ENCODE measurements around the gene OTUD7B. TPM values are rescaled to one million over a fixed set of nuclear protein-coding genes. Genes with fewer than 3 reads are reported as not detected.

The OTUD7B gene
- total and polyA plus RNA-seq, 7 experiments from 2014 or later: 0.52 to 12.8 (median 6.2) TPM

GRCh38 chr1:150001415-150001814, 9.1 kb downstream of the OTUD7B start:
- Histone ChIP-seq H3K9me3 (ENCODE audit: control insufficient read depth in 2 of 3, low read length in 3 of 3) (no peaks in the 10 kb centered on the region), H3K36me3 (ENCODE audit: control insufficient read depth in 2 of 3, insufficient read depth in 3 of 3, low read length in 3 of 3) (no peaks in the 10 kb centered on the region), H3K4me3 (ENCODE audit: low read length) (no peak overlapping the region), H3K4me1 (ENCODE audit: control insufficient read depth in 2 of 2, insufficient read depth in 2 of 2, low read length in 2 of 2) (peaks cover 0 to 4% of the 10 kb centered on the region in 2 donors), H3K27ac (ENCODE audit: low read depth, low read length) (no peak overlapping the region), H3K27me3 (ENCODE audit: control insufficient read depth in 2 of 2, insufficient read depth in 2 of 2, low read length in 2 of 2) (no peaks in the 10 kb centered on the region)
- Mint-ChIP-seq H3K9me3 (no peaks in the 10 kb centered on the region), H3K27ac (no peak overlapping the region), H3K4me3 (no peak overlapping the region), H3K36me3 (peaks cover 0 to 40% (median 9%) of the 10 kb centered on the region in 5 donors), H3K4me1 (peaks cover 12 to 32% (median 17%) of the 10 kb centered on the region in 7 donors), H3K27me3 (peaks cover 0 to 12% (median 0%) of the 10 kb centered on the region in 5 donors)
- no peak for DNase-seq
- POLR2A ChIA-PET: interaction anchor here (1.0 to 1.6 kb wide), 2 partner anchors 10 to 14 kb away, joined by 3 to 4 read pairs; no protein-coding TSS in a partner anchor
- CTCF ChIA-PET: no interaction called here
- intact Hi-C loops (cut with micrococcal nuclease): no loop called here
- ATAC-seq: no peak

- H3K36me3 Mint-ChIP-seq: peaks cover 0 to 21% (median 4%) of the 10 kb centered on the region in 5 donors
- ATAC-seq (peak; percentile 81), DNase-seq (no peak)
- peak overlapping the region in 1 of 10 donors; percentile 26 for H3K4me3 Mint-ChIP-seq
- no peaks in the 10 kb centered on the region for H3K9me3 ChIP-seq (ENCODE audit: control insufficient read depth in 2 of 3, low read length in 3 of 3)
- H3K27me3 ChIP-seq (ENCODE audit: control insufficient read depth in 2 of 2, insufficient read depth in 2 of 2, low read length in 2 of 2): no peaks in the 10 kb centered on the region
- H3K27me3 Mint-ChIP-seq: no peaks in the 10 kb centered on the region
- POLR2A ChIA-PET: interaction anchor here (0.6 kb wide), 1 partner anchor 52 kb away, joined by 3 read pairs; no protein-coding TSS in a partner anchor
- peaks cover 0 to 4% of the 10 kb centered on the region in 2 donors for H3K4me1 ChIP-seq (ENCODE audit: control insufficient read depth in 2 of 2, insufficient read depth in 2 of 2, low read length in 2 of 2)
- CTCF ChIA-PET: no interaction called here
- intact Hi-C loops (cut with micrococcal nuclease): no loop called here
- H3K36me3 ChIP-seq (ENCODE audit: control insufficient read depth in 2 of 3, insufficient read depth in 3 of 3, low read length in 3 of 3): no peaks in the 10 kb centered on the region
- peaks cover 12 to 33% (median 18%) of the 10 kb centered on the region in 7 donors for H3K4me1 Mint-ChIP-seq
- H3K27ac Mint-ChIP-seq: no peak overlapping the region
- no peak overlapping the region for H3K27ac ChIP-seq (ENCODE audit: low read depth, low read length)
- no peak overlapping the region for H3K4me3 ChIP-seq (ENCODE audit: low read length)
- no peaks in the 10 kb centered on the region for H3K9me3 Mint-ChIP-seq
Measured at GRCh38 chr1:149997585-149998262, 12.8 kb downstream of the OTUD7B start.

GRCh38 chr1:149995927-149996326, 14.6 kb downstream of the OTUD7B start:
- no peaks in the 10 kb centered on the region for H3K27me3 Mint-ChIP-seq
- Histone ChIP-seq H3K27ac (ENCODE audit: low read depth, low read length) (no peak overlapping the region), H3K9me3 (ENCODE audit: control insufficient read depth in 2 of 3, low read length in 3 of 3) (no peaks in the 10 kb centered on the region), H3K36me3 (ENCODE audit: control insufficient read depth in 2 of 3, insufficient read depth in 3 of 3, low read length in 3 of 3) (no peaks in the 10 kb centered on the region), H3K4me1 (ENCODE audit: control insufficient read depth in 2 of 2, insufficient read depth in 2 of 2, low read length in 2 of 2) (peaks cover 0 to 4% of the 10 kb centered on the region in 2 donors), H3K4me3 (ENCODE audit: low read length) (no peak overlapping the region), H3K27me3 (ENCODE audit: control insufficient read depth in 2 of 2, insufficient read depth in 2 of 2, low read length in 2 of 2) (no peaks in the 10 kb centered on the region)
- ATAC-seq: no peak
- intact Hi-C loops (cut with micrococcal nuclease): no loop called here
- H3K9me3 Mint-ChIP-seq: no peaks in the 10 kb centered on the region
- ChIA-PET CTCF (no interaction called here), POLR2A (interaction anchor here (0.7 kb wide), 1 partner anchor 12 kb away, joined by 3 read pairs; no protein-coding TSS in a partner anchor)
- peaks cover 0 to 15% (median 4%) of the 10 kb centered on the region in 5 donors for H3K36me3 Mint-ChIP-seq
- peaks cover 11 to 24% (median 18%) of the 10 kb centered on the region in 7 donors for H3K4me1 Mint-ChIP-seq
- peak overlapping the region in 1 of 10 donors; percentile 26 for H3K4me3 Mint-ChIP-seq
- H3K27ac Mint-ChIP-seq: no peak overlapping the region
- DNase-seq: no peak

GRCh38 chr1:149993764-149994163, 16.8 kb downstream of the OTUD7B start:
- Histone ChIP-seq H3K27ac (ENCODE audit: low read depth, low read length) (no peak overlapping the region), H3K9me3 (ENCODE audit: control insufficient read depth in 2 of 3, low read length in 3 of 3) (no peaks in the 10 kb centered on the region), H3K27me3 (ENCODE audit: control insufficient read depth in 2 of 2, insufficient read depth in 2 of 2, low read length in 2 of 2) (no peaks in the 10 kb centered on the region), H3K4me3 (ENCODE audit: low read length) (no peak overlapping the region), H3K4me1 (ENCODE audit: control insufficient read depth in 2 of 2, insufficient read depth in 2 of 2, low read length in 2 of 2) (peaks cover 0 to 4% of the 10 kb centered on the region in 2 donors), H3K36me3 (ENCODE audit: control insufficient read depth in 2 of 3, insufficient read depth in 3 of 3, low read length in 3 of 3) (no peaks in the 10 kb centered on the region)
- peaks cover 11 to 26% (median 18%) of the 10 kb centered on the region in 7 donors for H3K4me1 Mint-ChIP-seq
- ATAC-seq (no peak), DNase-seq (no peak)
- ChIA-PET CTCF (no interaction called here), POLR2A (no interaction called here)
- intact Hi-C loops (cut with micrococcal nuclease): no loop called here
- no peaks in the 10 kb centered on the region for H3K27me3 Mint-ChIP-seq
- no peaks in the 10 kb centered on the region for H3K9me3 Mint-ChIP-seq
- H3K4me3 Mint-ChIP-seq: no peak overlapping the region
- H3K36me3 Mint-ChIP-seq: peaks cover 0 to 8% (median 4%) of the 10 kb centered on the region in 5 donors
- H3K27ac Mint-ChIP-seq: no peak overlapping the region

GRCh38 chr1:149993181-149993580, 17.3 kb downstream of the OTUD7B start:
- Histone ChIP-seq H3K36me3 (ENCODE audit: control insufficient read depth in 2 of 3, insufficient read depth in 3 of 3, low read length in 3 of 3) (no peaks in the 10 kb centered on the region), H3K9me3 (ENCODE audit: control insufficient read depth in 2 of 3, low read length in 3 of 3) (no peaks in the 10 kb centered on the region), H3K4me1 (ENCODE audit: control insufficient read depth in 2 of 2, insufficient read depth in 2 of 2, low read length in 2 of 2) (peaks cover 0 to 4% of the 10 kb centered on the region in 2 donors), H3K27me3 (ENCODE audit: control insufficient read depth in 2 of 2, insufficient read depth in 2 of 2, low read length in 2 of 2) (no peaks in the 10 kb centered on the region), H3K27ac (ENCODE audit: low read depth, low read length) (no peak overlapping the region), H3K4me3 (ENCODE audit: low read length) (no peak overlapping the region)
- POLR2A ChIA-PET: no interaction called here
- no peak overlapping the region for H3K4me3 Mint-ChIP-seq
- H3K9me3 Mint-ChIP-seq: no peaks in the 10 kb centered on the region
- no peak overlapping the region for H3K27ac Mint-ChIP-seq
- no peak for DNase-seq
- no peak for ATAC-seq
- CTCF ChIA-PET: no interaction called here
- intact Hi-C loops (cut with micrococcal nuclease): no loop called here
- H3K36me3 Mint-ChIP-seq: peaks cover 0 to 8% (median 4%) of the 10 kb centered on the region in 5 donors
- no peaks in the 10 kb centered on the region for H3K27me3 Mint-ChIP-seq
- H3K4me1 Mint-ChIP-seq: peaks cover 7 to 23% (median 14%) of the 10 kb centered on the region in 7 donors

- Mint-ChIP-seq H3K4me1 (peaks cover 0 to 6% (median 3%) of the 10 kb centered on the region in 7 donors), H3K27me3 (peaks cover 0 to 11% (median 0%) of the 10 kb centered on the region in 5 donors), H3K27ac (peak overlapping the region in 2 of 9 donors; percentile 3 to 18), H3K9me3 (no peaks in the 10 kb centered on the region), H3K36me3 (peaks cover 0 to 14% (median 5%) of the 10 kb centered on the region in 5 donors), H3K4me3 (no peak overlapping the region)
- no peak for DNase-seq
- no peak for ATAC-seq
- CTCF ChIA-PET: no interaction called here
- H3K36me3 ChIP-seq (ENCODE audit: control insufficient read depth in 2 of 3, insufficient read depth in 3 of 3, low read length in 3 of 3): no peaks in the 10 kb centered on the region
- no peaks in the 10 kb centered on the region for H3K27me3 ChIP-seq (ENCODE audit: control insufficient read depth in 2 of 2, insufficient read depth in 2 of 2, low read length in 2 of 2)
- no peak overlapping the region for H3K27ac ChIP-seq (ENCODE audit: low read depth, low read length)
- POLR2A ChIA-PET: interaction anchor here (1.0 kb wide), 1 partner anchor 15 kb away, joined by 3 read pairs; no protein-coding TSS in a partner anchor
- H3K4me1 ChIP-seq (ENCODE audit: control insufficient read depth in 2 of 2, insufficient read depth in 2 of 2, low read length in 2 of 2): no peaks in the 10 kb centered on the region
- no peaks in the 10 kb centered on the region for H3K9me3 ChIP-seq (ENCODE audit: control insufficient read depth in 2 of 3, low read length in 3 of 3)
- intact Hi-C loops (cut with micrococcal nuclease): no loop called here
- H3K4me3 ChIP-seq (ENCODE audit: low read length): no peak overlapping the region
Measured at GRCh38 chr1:149987297-149987595, 23.3 kb downstream of the OTUD7B start.
